A549 (cell line): ENCODE data around the gene CEACAM7. TPM values are rescaled to one million over a fixed set of nuclear protein-coding genes. Genes with fewer than 3 reads are reported as not detected.

ENCODE experiments used
- ATAC-seq, 2 experiments: fragments of 200-7000 bp in 1 of 2; fragments of >200 bp in 1 of 2; cut with Nextera tagmentation in 1 of 2; cut with Tn5 transposase in 1 of 2; 3 replicates each; pipeline versions ENCODE4 v1.8.0 to v1.9.1; 2018 to 2020; ENCODE audit warnings: mild to moderate bottlenecking in 1 of 2, moderate library complexity in 1 of 2
- CTCF ChIA-PET: fragments of 300-600 bp; sonication (Branson Sonifier 250); formaldehyde crosslinking; extraction: SDS; loops from one replicate; lab custom pipeline; 2021; ENCODE audit warnings: antibody characterized with exemption, inconsistent platforms; lab: Yijun Ruan, JAX
- POLR2A ChIA-PET: fragments of 350-600 bp; formaldehyde crosslinking; extraction: SDS; loops from one replicate; lab custom pipeline; 2021; ENCODE audit warnings: antibody characterized with exemption, inconsistent platforms; lab: Yijun Ruan, JAX
- DNase-seq, 2 experiments: peaks; one replicate each; pipeline versions ENCODE4 v3.0.0 to v3.0.0-alpha.2; 2011 to 2016; ENCODE audit warnings: low read depth in 1 of 2, low spot score in 1 of 2
- FAIRE-seq: peaks from 2 replicates; lab custom pipeline; 2011; peaks lifted over from hg19 to GRCh38; lab: Jason Lieb, UNC
- H3K27ac ChIP-seq, 2 experiments: fragments of >200 bp; sonication (Bioruptor Twin); formaldehyde crosslinking; 3 replicates each; pipeline ENCODE4 v1.5.1; 2016 to 2017
- H3K4me1 ChIP-seq: fragments of >200 bp; sonication (Bioruptor Twin); formaldehyde crosslinking; 3 replicates; pipeline ENCODE4 v1.6.1; 2016
- H3K4me2 ChIP-seq: fragments of >200 bp; sonication (Bioruptor Twin); formaldehyde crosslinking; 3 replicates; pipeline ENCODE4 v1.6.1; 2016
- H3K4me3 ChIP-seq: fragments of >200 bp; sonication (Bioruptor Twin); formaldehyde crosslinking; 3 replicates; pipeline ENCODE4 v1.5.1; 2016
- H3K9me3 ChIP-seq: fragments of >200 bp; sonication (Bioruptor Twin); formaldehyde crosslinking; 3 replicates; pipeline ENCODE4 v1.6.1; 2016
- CBX2 ChIP-seq: fragments of 200-600 bp; sonication (generic); IDR thresholded peaks from 2 replicates; pipeline ENCODE4 v1.6.1; 2016; ENCODE audit warnings: low read depth, mild to moderate bottlenecking, borderline replicate concordance
- CBX8 ChIP-seq: fragments of 200-600 bp; sonication (generic); IDR thresholded peaks from 2 replicates; pipeline ENCODE4 v1.6.1; 2016
- CEBPB ChIP-seq, 2 experiments: fragments of >200 bp in 1 of 2; sonication (Bioruptor Twin) in 1 of 2; formaldehyde crosslinking in 1 of 2; IDR thresholded peaks; 2 replicates each; pipeline ENCODE4 v1.6.1; 2012 to 2016
- CHD2 ChIP-seq: fragments of 150-350 bp; IDR thresholded peaks from 2 replicates; pipeline ENCODE4 v1.6.1; 2014; ENCODE audit warnings: low read length; ENCODE audit not compliant: partially characterized antibody
- CTCF ChIP-seq: fragments of >200 bp; sonication (Bioruptor Twin); formaldehyde crosslinking; IDR thresholded peaks from 3 replicates; pipeline ENCODE4 v1.5.1; 2016
- EHF ChIP-seq: fragments of 250-450 bp; sonication (Bioruptor Pico); IDR thresholded peaks from 2 replicates; pipeline ENCODE4 v1.5.0; 2020; ENCODE audit warnings: mild to moderate bottlenecking
- EHMT2 ChIP-seq: fragments of 200-600 bp; sonication (generic); IDR thresholded peaks from 2 replicates; pipeline ENCODE4 v1.6.1; 2016; ENCODE audit warnings: antibody characterized with exemption, low read depth, mild to moderate bottlenecking, moderate library complexity
- ELK1 ChIP-seq: fragments of 150-350 bp; IDR thresholded peaks from 2 replicates; pipeline ENCODE4 v1.6.1; 2014; ENCODE audit warnings: low read depth, mild to moderate bottlenecking, low read length
- EP300 ChIP-seq, 2 experiments: fragments of >200 bp; sonication (Bioruptor Twin); formaldehyde crosslinking; IDR thresholded peaks; 2 replicates in 1 of 2; 3 replicates in 1 of 2; pipeline ENCODE4 v1.6.1; 2016 to 2017
- ESRRA ChIP-seq: fragments of 150-350 bp; IDR thresholded peaks from 2 replicates; pipeline ENCODE4 v1.6.1; 2014; ENCODE audit warnings: mild to moderate bottlenecking, low read length, borderline replicate concordance
- FOSB ChIP-seq: fragments of 250-450 bp; sonication (Bioruptor Pico); IDR thresholded peaks from 2 replicates; pipeline ENCODE4 v1.5.0; 2020; ENCODE audit warnings: mild to moderate bottlenecking, moderate library complexity
- FOSL2 ChIP-seq, 2 experiments: fragments of 450-650 bp in 1 of 2; fragments of >200 bp in 1 of 2; sonication (Bioruptor Twin) in 1 of 2; formaldehyde crosslinking; IDR thresholded peaks; 2 replicates each; pipeline versions ENCODE4 v1.5.0 to v1.6.1; 2016 to 2020; ENCODE audit warnings: mild to moderate bottlenecking in 1 of 2, moderate library complexity in 1 of 2
- FOXS1 ChIP-seq: fragments of 250-450 bp; sonication (Bioruptor Pico); IDR thresholded peaks from 2 replicates; pipeline ENCODE4 v1.5.0; 2020; ENCODE audit warnings: mild to moderate bottlenecking, moderate library complexity
- GATA3 ChIP-seq: IDR thresholded peaks from 2 replicates; pipeline ENCODE4 v1.6.1; 2012; ENCODE audit warnings: borderline replicate concordance
- HEYL ChIP-seq: fragments of 250-450 bp; sonication (Bioruptor Pico); IDR thresholded peaks from 2 replicates; pipeline ENCODE4 v1.8.0; 2021; ENCODE audit warnings: mild to moderate bottlenecking, moderate library complexity
- HOXB5 ChIP-seq: fragments of 250-450 bp; sonication (Bioruptor Pico); IDR thresholded peaks from 2 replicates; pipeline ENCODE4 v1.5.0; 2020; ENCODE audit warnings: mild to moderate bottlenecking, moderate library complexity
- KDM1A ChIP-seq: fragments of 200-600 bp; sonication (generic); IDR thresholded peaks from 2 replicates; pipeline ENCODE4 v1.6.1; 2016; ENCODE audit warnings: low read depth, mild to moderate bottlenecking
- KDM5A ChIP-seq: fragments of 200-600 bp; sonication (generic); IDR thresholded peaks from 2 replicates; pipeline ENCODE4 v1.6.1; 2016; ENCODE audit warnings: antibody characterized with exemption, mild to moderate bottlenecking
- MAX ChIP-seq: IDR thresholded peaks from 2 replicates; pipeline ENCODE4 v1.6.1; 2012
- MYC ChIP-seq: IDR thresholded peaks from 2 replicates; pipeline ENCODE4 v1.6.1; 2012; ENCODE audit warnings: mild to moderate bottlenecking, inconsistent platforms, low read length, improper control_type of control experiment, borderline replicate concordance
- NFE2L2 ChIP-seq: fragments of 150-350 bp; conservative IDR thresholded peaks from 2 replicates; pipeline ENCODE4 v1.6.1; 2014; ENCODE audit warnings: low read length
- POLR2AphosphoS2 ChIP-seq: conservative IDR thresholded peaks from 2 replicates; pipeline ENCODE4 v1.6.1; 2012; ENCODE audit warnings: low read length, improper control_type of control experiment, inconsistent platforms
- RAD21 ChIP-seq, 2 experiments: fragments of >200 bp in 1 of 2; sonication (Bioruptor Twin) in 1 of 2; formaldehyde crosslinking in 1 of 2; IDR thresholded peaks in 1 of 2; conservative IDR thresholded peaks in 1 of 2; 2 replicates in 1 of 2; 3 replicates in 1 of 2; pipeline ENCODE4 v1.6.1; 2012 to 2018; ENCODE audit warnings: inconsistent platforms in 1 of 2
- RFX5 ChIP-seq: fragments of 450-650 bp; IDR thresholded peaks from 2 replicates; pipeline ENCODE4 v1.7.1; 2014; ENCODE audit warnings: antibody characterized with exemption, mild to moderate bottlenecking, moderate library complexity
- RNF2 ChIP-seq: fragments of 200-600 bp; sonication (generic); IDR thresholded peaks from 2 replicates; pipeline ENCODE4 v1.6.1; 2016; ENCODE audit warnings: low read depth, mild to moderate bottlenecking, antibody characterized with exemption, moderate library complexity, borderline replicate concordance
- SMC3 ChIP-seq: fragments of >200 bp; sonication (Bioruptor Twin); formaldehyde crosslinking; IDR thresholded peaks from 3 replicates; pipeline ENCODE4 v1.6.1; 2018; ENCODE audit warnings: inconsistent platforms
- SREBF2 ChIP-seq: fragments of 450-650 bp; IDR thresholded peaks from 2 replicates; pipeline ENCODE4 v1.6.1; 2014; ENCODE audit warnings: mild to moderate bottlenecking, moderate library complexity
- TFCP2L1 ChIP-seq: fragments of 250-450 bp; sonication (Bioruptor Pico); IDR thresholded peaks from 2 replicates; pipeline ENCODE4 v1.5.0; 2021; ENCODE audit warnings: mild to moderate bottlenecking
- ZC3H11A ChIP-seq: fragments of 450-650 bp; IDR thresholded peaks from 2 replicates; pipeline ENCODE4 v1.6.1; 2014; ENCODE audit warnings: antibody characterized with exemption, mild to moderate bottlenecking
- ZNF302 ChIP-seq: fragments of 250-450 bp; sonication (Bioruptor Pico); IDR thresholded peaks from 2 replicates; pipeline ENCODE4 v1.9.0; 2021; ENCODE audit warnings: inconsistent platforms, mild to moderate bottlenecking, moderate library complexity
- whole genome bisulfite sequencing: methylation state at CpG from one replicate; pipeline ENCODE4 v1.1.6; 2017; ENCODE audit errors: missing lambda C conversion rate; 5-methylcytosine and 5-hydroxymethylcytosine counted together
- polyA plus RNA-seq, 4 experiments: library from polyadenylated mRNA; depleted of rRNA in 3 of 4; stranded (reverse); fragments of >200 nt; fragmentation: RNase III in 1 of 4; extraction: RNeasy Plus Mini Kit Qiagen cat#74134 plus additional on column Dnase treatment in 1 of 4; gene quantifications; 2 replicates in 3 of 4; 3 replicates in 1 of 4; pipeline ENCODE4 v1.2.3, GENCODE V29; 2011 to 2017

The CEACAM7 gene
- polyA plus RNA-seq, 2 of the 4 experiments (the other 2 are of a cell fraction): 0.05 TPM; not detected in 1

GRCh38 chr19:41689993-41690800 is 2.1 kb upstream of the CEACAM7 start:
- peaks cover 10% of the 10 kb centered on the region; the same call in 2 of the 3 replicates for H3K9me3 ChIP-seq
- no peak overlapping the region for H3K4me2 ChIP-seq
- no peak for TF ChIP-seq RFX5
- no peak for TF ChIP-seq MYC
- TF ChIP-seq POLR2AphosphoS2: no peak
- no peak for TF ChIP-seq ELK1
- TF ChIP-seq MAX: no peak
- no peak for TF ChIP-seq CBX8
- no peak for TF ChIP-seq KDM1A
- POLR2A ChIA-PET: no interaction called here
- peak; percentile 41 to 61; a peak in 3 of 6 replicates for ATAC-seq
- DNase-seq: no peak
- 29% methylated on average over 4 of the region's 4 CpGs for WGBS
- CTCF ChIA-PET: interaction anchor here (0.9 to 12.9 kb wide), 20 partner anchors 9 to 110 kb away, joined by 3 to 358 read pairs (median 5); partner anchors contain the start of genes CEACAM4, CEACAM5 and CEACAM6
- FAIRE-seq: peak; percentile 7
- H3K27ac ChIP-seq: no peak overlapping the region
- H3K4me1 ChIP-seq: no peaks in the 10 kb centered on the region
- no peak overlapping the region for H3K4me3 ChIP-seq

GRCh38 chr19:41688687-41689086 is 617 bp upstream of the CEACAM7 start:
- H3K27ac ChIP-seq: no peak overlapping the region
- POLR2A ChIA-PET: no interaction called here

GRCh38 chr19:41687419-41687818 is 651 bp downstream of the CEACAM7 start:
- no peak for DNase-seq
- H3K4me1 ChIP-seq: no peaks in the 10 kb centered on the region
- TF ChIP-seq SMC3 (no peak), FOSL2 (IDR thresholded peaks at IDR 0.05) (no peak), FOSL2 (CRISPR knock-in tag; IDR thresholded peaks at IDR 0.05) (no peak), KDM1A (no peak), ESRRA (no peak), CEBPB (IDR thresholded peaks at IDR 0.05) (no peak), EP300 (IDR thresholded peaks at IDR 0.05) (no peak), TFCP2L1 (no peak), KDM5A (no peak), EHMT2 (no peak), EHF (CRISPR knock-in tag) (no peak), ZC3H11A (no peak), CTCF (no peak)
- TF ChIP-seq, all 56 proteins: peak for 0
- ChIA-PET CTCF (interaction anchor here (1.1 to 12.9 kb wide), 8 partner anchors 9 to 138 kb away, joined by 3 to 358 read pairs (median 4); partner anchors contain the start of genes CEACAM5 and CEACAM6), POLR2A (no interaction called here)
- Histone ChIP-seq H3K4me2 (no peak overlapping the region), H3K9me3 (peaks cover 8% of the 10 kb centered on the region; the same call in 2 of the 3 replicates), H3K27ac (no peak overlapping the region), H3K4me3 (no peak overlapping the region)
- ATAC-seq (no peak), FAIRE-seq (no peak)
- WGBS: 32% methylated on average over 3 of the region's 3 CpGs

More at GRCh38 chr19:41688687-41689086, 617 bp upstream of the CEACAM7 start:
- H3K4me2 ChIP-seq: no peak overlapping the region
- H3K9me3 ChIP-seq: peaks cover 10% of the 10 kb centered on the region; the same call in 2 of the 3 replicates
- FAIRE-seq: no peak
- CTCF ChIA-PET: interaction anchor here (0.6 to 12.9 kb wide), 15 partner anchors 9 to 574 kb away, joined by 3 to 358 read pairs (median 3); partner anchors contain the start of genes CEACAM5 and CEACAM6
- H3K4me1 ChIP-seq: no peaks in the 10 kb centered on the region
- ATAC-seq: no peak
- TF ChIP-seq FOXS1 (CRISPR knock-in tag): no peak
- no peak for TF ChIP-seq SREBF2
- no peak for TF ChIP-seq ELK1
- TF ChIP-seq EHF (CRISPR knock-in tag): no peak
- no peak for TF ChIP-seq SMC3
- no peak for TF ChIP-seq GATA3
- no peak for TF ChIP-seq ZNF302 (CRISPR knock-in tag)
- TF ChIP-seq FOSL2 (IDR thresholded peaks at IDR 0.05): no peak
- TF ChIP-seq FOSL2 (CRISPR knock-in tag; IDR thresholded peaks at IDR 0.05): no peak
- no peak for TF ChIP-seq KDM5A
- TF ChIP-seq RAD21 (conservative IDR thresholded peaks at IDR 0.05 in 1 of 2, IDR thresholded peaks at IDR 0.05 in 1 of 2): no peak
- no peak for TF ChIP-seq FOSB
- no peak for TF ChIP-seq RNF2
- no peak for TF ChIP-seq HOXB5 (CRISPR knock-in tag)
- no peak for TF ChIP-seq HEYL (CRISPR knock-in tag)
- TF ChIP-seq ZC3H11A: no peak
- TF ChIP-seq NFE2L2: no peak
- no peak for TF ChIP-seq CBX2
- TF ChIP-seq ESRRA: no peak
- TF ChIP-seq CHD2: no peak
- no peak for DNase-seq
- H3K4me3 ChIP-seq: no peak overlapping the region
- 49% methylated on average over 4 of the region's 4 CpGs for WGBS
